HCT116 (cell line): ENCODE data around the gene YIPF1. TPM values are rescaled to one million over a fixed set of nuclear protein-coding genes. Genes with fewer than 3 reads are reported as not detected.

Source experiments
- ATAC-seq: fragments of 200-7000 bp; cut with Tn5 transposase; 2 replicates; pipeline ENCODE4 v1.9.1; 2020; ENCODE audit warnings: mild to moderate bottlenecking, moderate library complexity
- BruUV-seq: library from RNA; stranded (reverse); fragments of 400-500 nt; replicated peaks from 2 replicates; lab custom pipeline; 2021; lab: Mats Ljungman, UMichigan
- CTCF ChIA-PET: fragments of 300-600 bp; sonication (Branson Sonifier 250); formaldehyde crosslinking; loops from one replicate; lab custom pipeline; 2021; ENCODE audit warnings: antibody characterized with exemption; lab: Charles Lee
- POLR2A ChIA-PET: fragments of 300-600, 350-600 bp; sonication (Branson Sonifier 250); formaldehyde crosslinking; loops from one replicate; lab custom pipeline; 2021; ENCODE audit warnings: antibody characterized with exemption; lab: Charles Lee
- RAD21 ChIA-PET, 2 experiments: fragments of 300-600 bp; sonication (Branson Sonifier 250); formaldehyde crosslinking; loops; one replicate each; lab custom pipeline; 2023; ENCODE audit warnings: low total read pairs in 2 of 2; ENCODE audit not compliant: uncharacterized antibody in 2 of 2, unreplicated experiment in 2 of 2, low non-redundant PET in 1 of 2; lab: Charles Lee
- DNase-seq: peaks from one replicate; pipeline ENCODE4 v3.0.0-alpha.2; 2010; ENCODE audit warnings: low read depth, low spot score
- H2AFZ ChIP-seq: fragments of 200-600 bp; shearing (Covaris generic), sonication (generic); 2 replicates; pipeline ENCODE4 v1.6.1; 2017; ENCODE audit warnings: low read depth, mixed run types, mixed read lengths, antibody characterized with exemption, low read length; ENCODE audit not compliant: poor library complexity, severe bottlenecking
- H3K27ac ChIP-seq: 2 replicates; pipeline ENCODE4 v1.5.1; 2012; ENCODE audit warnings: low read depth, low read length
- H3K27me3 ChIP-seq: fragments of 200-600 bp; sonication (generic); 2 replicates; pipeline ENCODE4 v1.6.1; 2016; ENCODE audit warnings: mixed run types, low read length, mixed read lengths; ENCODE audit not compliant: insufficient read depth
- H3K36me3 ChIP-seq, 2 experiments: fragments of 200-500 bp in 1 of 2; fragments of 200-600 bp in 1 of 2; sonication (Bioruptor generic) in 1 of 2; sonication (generic) in 1 of 2; 2 replicates each; pipeline versions ENCODE4 v1.5.1 to v1.6.1; 2014 to 2016; ENCODE audit warnings: low read length in 2 of 2, inconsistent platforms in 1 of 2, mixed read lengths in 1 of 2, mixed run types in 1 of 2; ENCODE audit not compliant: insufficient read depth in 2 of 2, control insufficient read depth in 1 of 2
- H3K4me1 ChIP-seq, 2 experiments: fragments of 200-600 bp in 1 of 2; sonication (generic) in 1 of 2; 2 replicates each; pipeline versions ENCODE4 v1.5.1 to v1.6.1; 2012 to 2017; ENCODE audit warnings: low read length in 2 of 2, inconsistent platforms in 1 of 2, mild to moderate bottlenecking in 1 of 2, mixed read lengths in 1 of 2, mixed run types in 1 of 2, moderate library complexity in 1 of 2; ENCODE audit not compliant: insufficient read depth in 2 of 2, control insufficient read depth in 1 of 2
- H3K4me2 ChIP-seq: fragments of 200-600 bp; sonication (generic); 2 replicates; pipeline ENCODE4 v1.6.1; 2017; ENCODE audit warnings: mixed run types, low read length, mixed read lengths
- H3K4me3 ChIP-seq, 2 experiments: fragments of 200-600 bp in 1 of 2; sonication (generic) in 1 of 2; replicated peaks in 1 of 2; 2 replicates each; pipeline ENCODE4 v1.5.1; 2011 to 2016; ENCODE audit warnings: low read length in 2 of 2, control low read depth in 1 of 2, low read depth in 1 of 2, mild to moderate bottlenecking in 1 of 2, mixed read lengths in 1 of 2, mixed run types in 1 of 2
- H3K79me2 ChIP-seq: fragments of 200-600 bp; sonication (generic); 2 replicates; pipeline ENCODE4 v1.6.1; 2017; ENCODE audit warnings: mild to moderate bottlenecking, mixed run types, low read length, moderate library complexity, mixed read lengths; ENCODE audit not compliant: insufficient read depth
- H3K9ac ChIP-seq: fragments of 200-600 bp; sonication (generic); 2 replicates; pipeline ENCODE4 v1.6.1; 2016; ENCODE audit warnings: low read length, mixed read lengths
- H3K9me2 ChIP-seq: fragments of 200-600 bp; sonication (generic), shearing (Covaris generic); 2 replicates; pipeline ENCODE4 v1.6.1; 2017; ENCODE audit warnings: mixed run types, mild to moderate bottlenecking, moderate library complexity; ENCODE audit not compliant: insufficient read depth
- H3K9me3 ChIP-seq, 2 experiments: fragments of 200-500 bp in 1 of 2; fragments of 200-600 bp in 1 of 2; sonication (Bioruptor generic) in 1 of 2; sonication (generic) in 1 of 2; 2 replicates each; pipeline ENCODE4 v1.6.1; 2014 to 2017; ENCODE audit warnings: low read length in 2 of 2, mixed read lengths in 2 of 2, inconsistent platforms in 1 of 2, low read depth in 1 of 2, mild to moderate bottlenecking in 1 of 2, mixed run types in 1 of 2, moderate library complexity in 1 of 2; ENCODE audit not compliant: control insufficient read depth in 1 of 2, insufficient read depth in 1 of 2
- H4K20me1 ChIP-seq: fragments of 200-600 bp; sonication (generic), shearing (Covaris generic); 2 replicates; pipeline ENCODE4 v1.6.1; 2017; ENCODE audit warnings: mixed run types, mild to moderate bottlenecking, moderate library complexity; ENCODE audit not compliant: insufficient read depth
- CTCF ChIP-seq, 3 experiments: fragments of 200-600 bp in 1 of 3; sonication (generic) in 1 of 3; IDR thresholded peaks in 2 of 3; conservative IDR thresholded peaks in 1 of 3; 2 replicates each; pipeline ENCODE4 v1.5.1; 2012 to 2017; ENCODE audit warnings: low read depth in 2 of 3, low read length in 2 of 3, antibody characterized with exemption in 1 of 3, borderline replicate concordance in 1 of 3, control low read depth in 1 of 3, mild to moderate bottlenecking in 1 of 3, mixed read lengths in 1 of 3, mixed run types in 1 of 3, moderate library complexity in 1 of 3; ENCODE audit not compliant: insufficient read depth in 1 of 3
- EZH2phosphoT487 ChIP-seq: fragments of 200-600 bp; IDR thresholded peaks from 2 replicates; pipeline ENCODE4 v1.6.1; 2018; ENCODE audit warnings: antibody characterized with exemption, borderline replicate concordance
- JUND ChIP-seq: IDR thresholded peaks from 2 replicates; pipeline ENCODE4 v1.6.1; 2012
- SIN3A ChIP-seq: IDR thresholded peaks from 2 replicates; pipeline ENCODE4 v1.6.1; 2012; ENCODE audit warnings: low read depth
- SP1 ChIP-seq: IDR thresholded peaks from 2 replicates; pipeline ENCODE4 v1.6.1; 2012; ENCODE audit warnings: low read depth
- SRF ChIP-seq: IDR thresholded peaks from 2 replicates; pipeline ENCODE4 v1.6.1; 2012; ENCODE audit warnings: low read depth
- ZFX ChIP-seq: fragments of 450-650 bp; IDR thresholded peaks from 2 replicates; pipeline ENCODE4 v1.6.1; 2017
- intact Hi-C: fragments of 100-400 bp; cut with micrococcal nuclease; formaldehyde crosslinking; loops from 2 replicates; pipeline ENCODE4 v1.10.0; 2022
- total RNA-seq: library from RNA; stranded (reverse); gene quantifications from one replicate; pipeline ENCODE4 v1.2.1, GENCODE V29; 2021; ENCODE audit not compliant: unreplicated experiment

Gene YIPF1
- total RNA-seq, 1 experiment from 2014 or later, result 16.4 TPM

GRCh38 chr1:53838654-53838974 is 51.0 kb downstream of the YIPF1 start:
- POLR2A ChIA-PET, result no interaction called here
- H3K9ac ChIP-seq, result no peak overlapping the region
- peak overlapping the region; percentile 97 for H3K27ac ChIP-seq
- ATAC-seq, result no peak
- H4K20me1 ChIP-seq, result peaks cover 5% of the 10 kb centered on the region; the same call in 1 of the 2 replicates
- no peaks in the 10 kb centered on the region; a peak in 1 of 4 replicates for H3K9me3 ChIP-seq
- CTCF ChIA-PET, result no interaction called here
- H3K79me2 ChIP-seq, result peaks cover 44% of the 10 kb centered on the region
- H3K4me3 ChIP-seq, result peak overlapping the region; percentile 99 to 100
- H3K4me1 ChIP-seq, result peaks cover 0 to 8% of the 10 kb centered on the region in 2 experiments; a peak in 3 of 4 replicates
- H3K27me3 ChIP-seq, result no peaks in the 10 kb centered on the region
- DNase-seq, result no peak
- peak overlapping the region; percentile 73 for H3K4me2 ChIP-seq
- H2AFZ ChIP-seq, result peak overlapping the region; percentile 85
- H3K36me3 ChIP-seq, result peaks cover 0 to 6% of the 10 kb centered on the region in 2 experiments; a peak in 1 of 4 replicates
- no peak for TF ChIP-seq SP1
- TF ChIP-seq CTCF (IDR thresholded peaks at IDR 0.05 in 2 of 3, conservative IDR thresholded peaks at IDR 0.05 in 1 of 3; ENCODE audit: borderline replicate concordance in 1 of 3, insufficient read depth in 1 of 3, low read depth in 2 of 3, low read length in 2 of 3), result no peak
- TF ChIP-seq JUND, result no peak
- TF ChIP-seq SRF, result 0 out of 2 replicates have a peak, but pooled peaks have one; percentile 54
- no peak for TF ChIP-seq SIN3A
- TF ChIP-seq ZFX, result no peak
- no peak for TF ChIP-seq EZH2phosphoT487
- H3K9me2 ChIP-seq, result no peaks in the 10 kb centered on the region
- intact Hi-C loops, result no loop called here
- RAD21 ChIA-PET, result no interaction called here
- no TSS peak for BruUV-seq
